Cerebellar cortex (tissue), 1 donor: ENCODE results near the gene SPRED2.
A peak's percentile ranks its signal among the peaks of the same experiment; 100 is the strongest.

Source experiments
- DNase-seq: peaks from one replicate; pipeline ENCODE4 v3.0.0-alpha.2; 2015; ENCODE audit warnings: low spot score

The SPRED2 gene

GRCh38 chr2:65386989-65387388 is 45.4 kb downstream of the SPRED2 start:
- DNase-seq, result no peak

- no peak for DNase-seq
Observed at GRCh38 chr2:65386344-65386743, 46.1 kb downstream of the SPRED2 start.

GRCh38 chr2:65383541-65384488 is 48.6 kb downstream of the SPRED2 start:
- no peak for DNase-seq

- peak; percentile 77 for DNase-seq
Observed at GRCh38 chr2:65382776-65383357, 49.5 kb downstream of the SPRED2 start.

- DNase-seq, result no peak
Observed at GRCh38 chr2:65382323-65382722, 50.1 kb downstream of the SPRED2 start.

- DNase-seq, result no peak
Observed at GRCh38 chr2:65381607-65382051, 50.8 kb downstream of the SPRED2 start.

- no peak for DNase-seq
Observed at GRCh38 chr2:65380255-65380654, 52.1 kb downstream of the SPRED2 start.

GRCh38 chr2:65379721-65380171 is 52.7 kb downstream of the SPRED2 start:
- DNase-seq, result no peak

- DNase-seq, result no peak
Observed at GRCh38 chr2:65379223-65379622, 53.2 kb downstream of the SPRED2 start.

- no peak for DNase-seq
Observed at GRCh38 chr2:65378290-65378689, 54.1 kb downstream of the SPRED2 start.

GRCh38 chr2:65377556-65378192 is 54.7 kb downstream of the SPRED2 start:
- DNase-seq, result no peak

- no peak for DNase-seq
Observed at GRCh38 chr2:65375723-65376122, 56.7 kb downstream of the SPRED2 start.

- no peak for DNase-seq
Observed at GRCh38 chr2:65374999-65375398, 57.4 kb downstream of the SPRED2 start.

- DNase-seq, result no peak
Observed at GRCh38 chr2:65374575-65374974, 57.8 kb downstream of the SPRED2 start.

- DNase-seq, result no peak
Observed at GRCh38 chr2:65373365-65373918, 59.0 kb downstream of the SPRED2 start.

GRCh38 chr2:65372619-65373018 is 59.8 kb downstream of the SPRED2 start:
- no peak for DNase-seq

GRCh38 chr2:65371074-65371434 is 61.3 kb downstream of the SPRED2 start:
- DNase-seq, result no peak

GRCh38 chr2:65370387-65371073 is 61.9 kb downstream of the SPRED2 start:
- DNase-seq, result no peak

- DNase-seq, result no peak
Observed at GRCh38 chr2:65369980-65370379, 62.4 kb downstream of the SPRED2 start.

- DNase-seq, result no peak
Observed at GRCh38 chr2:65369574-65369973, 62.8 kb downstream of the SPRED2 start.

- no peak for DNase-seq
Observed at GRCh38 chr2:65368468-65368867, 63.9 kb downstream of the SPRED2 start.

- peak; percentile 58 for DNase-seq
Observed at GRCh38 chr2:65367524-65367923, 64.9 kb downstream of the SPRED2 start.
